ENCODE results near the gene FOXR1. TPM values are rescaled to one million over a fixed set of nuclear protein-coding genes. Genes with fewer than 3 reads are reported as not detected.

The FOXR1 gene
- total and polyA plus RNA-seq, 7 donors = not detected

- Histone ChIP-seq H3K27ac (peak overlapping the region; percentile 93), H3K27me3 (ENCODE audit: insufficient read depth in 3 of 3, low read length in 2 of 3) (no peaks in the 10 kb centered on the region), H3K9me3 (no peaks in the 10 kb centered on the region), H3K4me1 (peaks cover 70% of the 10 kb centered on the region), H3K36me3 (ENCODE audit: insufficient read depth in 1 of 2, low read depth in 1 of 2) (peaks cover 0 to 45% of the 10 kb centered on the region in 2 donors), H3K4me3 (peak overlapping the region; percentile 2)
- DNase-seq (no peak), ATAC-seq (no peak)
- intact Hi-C loops (cut with DNase I) = no loop called here
- WGBS, 3 donors = 92 to 100% (median 97%) methylated on average over 2 of the region's 2 CpGs
- TF ChIP-seq CTCF (IDR thresholded peaks at IDR 0.05) = no peak
These were observed 55.4 kb downstream of the FOXR1 start for GRCh38 chr11:119026970-119027369.

- no peak for TF ChIP-seq CTCF (IDR thresholded peaks at IDR 0.05)
- peak; percentile 45 to 67 (median 58) for ATAC-seq
- H3K27me3 ChIP-seq (ENCODE audit: insufficient read depth in 3 of 3, low read length in 2 of 3) = no peaks in the 10 kb centered on the region
- peak overlapping the region; percentile 93 for H3K27ac ChIP-seq
- intact Hi-C loops (cut with DNase I) = no loop called here
- H3K4me3 ChIP-seq = peak overlapping the region; percentile 95
- peak; percentile 37 to 74 for DNase-seq
- peaks cover 0 to 37% of the 10 kb centered on the region in 2 donors for H3K36me3 ChIP-seq (ENCODE audit: insufficient read depth in 1 of 2, low read depth in 1 of 2)
- H3K9me3 ChIP-seq = no peaks in the 10 kb centered on the region
- 34 to 68% (median 44%) methylated on average over 9 of the region's 9 CpGs for WGBS, 3 donors
- H3K4me1 ChIP-seq = peaks cover 65% of the 10 kb centered on the region
These were observed 56.2 kb downstream of the FOXR1 start for GRCh38 chr11:119027561-119028345.

GRCh38 chr11:119028346-119029068 is 56.9 kb downstream of the FOXR1 start:
- Histone ChIP-seq H3K9me3 (no peaks in the 10 kb centered on the region), H3K4me1 (peaks cover 60% of the 10 kb centered on the region), H3K27ac (peak overlapping the region; percentile 93), H3K27me3 (ENCODE audit: insufficient read depth in 3 of 3, low read length in 2 of 3) (no peaks in the 10 kb centered on the region), H3K36me3 (ENCODE audit: insufficient read depth in 1 of 2, low read depth in 1 of 2) (peaks cover 0 to 30% of the 10 kb centered on the region in 2 donors), H3K4me3 (peak overlapping the region; percentile 95)
- DNase-seq (no peak), ATAC-seq (no peak)
- TF ChIP-seq CTCF (IDR thresholded peaks at IDR 0.05) = no peak
- intact Hi-C loops (cut with DNase I) = no loop called here
- WGBS, 3 donors = 45 to 83% (median 50%) methylated on average over 9 of the region's 9 CpGs

- Histone ChIP-seq H3K27ac (peak overlapping the region; percentile 93), H3K4me3 (peak overlapping the region; percentile 95), H3K27me3 (ENCODE audit: insufficient read depth in 3 of 3, low read length in 2 of 3) (no peaks in the 10 kb centered on the region), H3K36me3 (ENCODE audit: insufficient read depth in 1 of 2, low read depth in 1 of 2) (peaks cover 0 to 25% of the 10 kb centered on the region in 2 donors), H3K9me3 (no peaks in the 10 kb centered on the region), H3K4me1 (peaks cover 55% of the 10 kb centered on the region)
- ATAC-seq (no peak), DNase-seq (no peak)
- intact Hi-C loops (cut with DNase I) = no loop called here
- 73 to 89% (median 89%) methylated on average over 1 of the region's 1 CpG for WGBS, 3 donors
- no peak for TF ChIP-seq CTCF (IDR thresholded peaks at IDR 0.05)
These were observed 57.4 kb downstream of the FOXR1 start for GRCh38 chr11:119029069-119029339.

All from psoas muscle (tissue), 8 donors.